B cell (primary cell): Measurements from ENCODE around the gene CCDC182. TPM values are rescaled to one million over a fixed set of nuclear protein-coding genes. Genes with fewer than 3 reads are reported as not detected.

Experiments
- ATAC-seq: fragments of 200-7000 bp; cut with Tn5 transposase; one replicate; pipeline ENCODE4 v1.10.0; 2021; ENCODE audit warnings: low read depth, mild to moderate bottlenecking, moderate number of reproducible peaks, moderate library complexity
- CTCF ChIA-PET: fragments of 350-600 bp; sonication (Branson Sonifier 250); formaldehyde crosslinking; loops from one replicate; lab custom pipeline; 2021; ENCODE audit warnings: antibody characterized with exemption, inconsistent platforms; lab: Charles Lee
- POLR2A ChIA-PET: fragments of 350-600 bp; sonication (Branson Sonifier 250); formaldehyde crosslinking; loops from one replicate; lab custom pipeline; 2021; ENCODE audit warnings: antibody characterized with exemption; lab: Charles Lee
- DNase-seq: peaks from one replicate; pipeline ENCODE4 v3.0.0; 2013
- H2AFZ ChIP-seq: 2 replicates; pipeline ENCODE4 v1.6.1; 2012; ENCODE audit warnings: mild to moderate bottlenecking, low read depth, low read length; ENCODE audit not compliant: insufficient read depth, poor library complexity, severe bottlenecking
- H3K27ac ChIP-seq, 2 donors: 1 replicate in 1 of 2; 2 replicates in 1 of 2; pipeline ENCODE4 v1.5.1; 2012 to 2013; ENCODE audit warnings: low read length in 2 of 2, mild to moderate bottlenecking in 2 of 2, moderate library complexity in 1 of 2
- H3K27me3 ChIP-seq, 4 experiments: fragments of 200-600 bp in 1 of 4; sonication (generic) in 1 of 4; replicated peaks in 1 of 4; 1 replicate in 2 of 4; 2 replicates in 2 of 4; pipeline versions ENCODE4 v1.6.1 to v1.7.0; 2013 to 2016; ENCODE audit warnings: low read length in 3 of 4, mild to moderate bottlenecking in 2 of 4, mixed read lengths in 1 of 4, moderate library complexity in 1 of 4; ENCODE audit not compliant: insufficient read depth in 4 of 4, control insufficient read depth in 3 of 4; ENCODE audit errors: control extremely low read depth in 1 of 4
- H3K36me3 ChIP-seq, 2 experiments: replicated peaks in 1 of 2; 1 replicate in 1 of 2; 2 replicates in 1 of 2; pipeline versions ENCODE4 v1.6.1 to v1.7.1; 2013; ENCODE audit warnings: low read length in 1 of 2; ENCODE audit not compliant: insufficient read depth in 2 of 2, control insufficient read depth in 1 of 2; ENCODE audit errors: control extremely low read depth in 1 of 2, extremely low read depth in 1 of 2
- H3K4me1 ChIP-seq, 2 donors: fragments of 200-600 bp in 1 of 2; sonication (generic) in 1 of 2; 1 replicate in 1 of 2; 2 replicates in 1 of 2; pipeline versions ENCODE4 v1.5.1 to v1.6.1; 2013 to 2017; ENCODE audit warnings: low read length in 2 of 2; ENCODE audit not compliant: control insufficient read depth in 2 of 2, insufficient read depth in 2 of 2
- H3K4me2 ChIP-seq: replicated peaks from 2 replicates; pipeline ENCODE3; 2012; ENCODE audit warnings: mild to moderate bottlenecking, low read depth, low read length; ENCODE audit not compliant: poor library complexity, severe bottlenecking
- H3K4me3 ChIP-seq, 5 experiments: fragments of 200-600 bp in 1 of 5; sonication (generic) in 1 of 5; 1 replicate in 3 of 5; 2 replicates in 2 of 5; pipeline versions ENCODE4 v1.5.1 to v1.7.0; 2011 to 2016; ENCODE audit warnings: low read length in 4 of 5, mild to moderate bottlenecking in 4 of 5, low read depth in 2 of 5, control low read depth in 1 of 5, moderate library complexity in 1 of 5; ENCODE audit not compliant: insufficient read depth in 1 of 5; ENCODE audit errors: control extremely low read depth in 1 of 5, extremely low read depth in 1 of 5
- H3K79me2 ChIP-seq: fragments of 200-600 bp; sonication (generic); one replicate; pipeline ENCODE4 v1.6.0; 2016; ENCODE audit warnings: low read length; ENCODE audit not compliant: control insufficient read depth, insufficient read depth
- H3K9ac ChIP-seq: fragments of 200-600 bp; sonication (generic); 2 replicates; pipeline ENCODE4 v1.6.1; 2017; ENCODE audit warnings: mild to moderate bottlenecking, low read length, moderate library complexity
- H3K9me3 ChIP-seq, 3 donors: one replicate each; pipeline versions ENCODE4 v1.6.1 to v1.7.1; 2013; ENCODE audit warnings: low read length in 2 of 3; ENCODE audit not compliant: control insufficient read depth in 2 of 3, insufficient read depth in 1 of 3; ENCODE audit errors: control extremely low read depth in 1 of 3
- H4K20me1 ChIP-seq: 2 replicates; pipeline ENCODE4 v1.6.0; 2012; ENCODE audit warnings: mild to moderate bottlenecking, low read length; ENCODE audit not compliant: insufficient read depth, control insufficient read depth, poor library complexity, severe bottlenecking
- H3K27ac Mint-ChIP-seq: one replicate; pipeline ENCODE4 v1.8.0; 2021; ENCODE audit warnings: mixed read lengths
- H3K27me3 Mint-ChIP-seq: one replicate; pipeline ENCODE4 v1.8.0; 2021; ENCODE audit warnings: mixed read lengths
- H3K4me1 Mint-ChIP-seq: one replicate; pipeline ENCODE4 v1.8.0; 2021; ENCODE audit warnings: mixed read lengths
- H3K4me3 Mint-ChIP-seq: one replicate; pipeline ENCODE4 v1.8.0; 2021; ENCODE audit warnings: mixed read lengths
- H3K9me3 Mint-ChIP-seq: one replicate; pipeline ENCODE4 v1.8.0; 2022; ENCODE audit warnings: mixed read lengths; ENCODE audit not compliant: insufficient read depth
- EZH2 ChIP-seq: IDR thresholded peaks from 2 replicates; pipeline ENCODE4 v1.6.1; 2012; ENCODE audit warnings: borderline replicate concordance, low read depth, mild to moderate bottlenecking, moderate library complexity, low read length; ENCODE audit not compliant: insufficient read depth, poor library complexity, severe bottlenecking
- WGBS: methylation state at CpG from one replicate; pipeline ENCODE4 v1.1.5; 2013; ENCODE audit warnings: missing lambda C conversion rate; ENCODE audit not compliant: insufficient coverage; 5-methylcytosine and 5-hydroxymethylcytosine counted together
- intact Hi-C: fragments of 100-400 bp; cut with micrococcal nuclease; formaldehyde crosslinking; loops from one replicate; pipeline ENCODE4 v1.10.0; 2022
- polyA plus RNA-seq: library from polyadenylated mRNA; depleted of rRNA; stranded (reverse); fragments of >200 nt; gene quantifications from 2 replicates; pipeline ENCODE4 v1.2.3, GENCODE V29; 2012
- total RNA-seq, 2 donors: library from RNA; stranded (reverse); fragments of 120-200 nt in 1 of 2; gene quantifications; 1 replicate in 1 of 2; 2 replicates in 1 of 2; pipeline versions ENCODE4 v1.2.3 to v1.2.4, GENCODE V29; 2013 to 2022
- TF ChIP-seq, protein P1 (sequence below): fragments of 200-600 bp; IDR thresholded peaks from one replicate; pipeline ENCODE4 v1.8.0; 2022; ENCODE audit warnings: antibody characterized with exemption, mild to moderate bottlenecking

CCDC182 gene
- total and polyA plus RNA-seq, 2 donors (not counting 1 experiment from before 2014, with no cell fraction given) = not detected

DNA sequence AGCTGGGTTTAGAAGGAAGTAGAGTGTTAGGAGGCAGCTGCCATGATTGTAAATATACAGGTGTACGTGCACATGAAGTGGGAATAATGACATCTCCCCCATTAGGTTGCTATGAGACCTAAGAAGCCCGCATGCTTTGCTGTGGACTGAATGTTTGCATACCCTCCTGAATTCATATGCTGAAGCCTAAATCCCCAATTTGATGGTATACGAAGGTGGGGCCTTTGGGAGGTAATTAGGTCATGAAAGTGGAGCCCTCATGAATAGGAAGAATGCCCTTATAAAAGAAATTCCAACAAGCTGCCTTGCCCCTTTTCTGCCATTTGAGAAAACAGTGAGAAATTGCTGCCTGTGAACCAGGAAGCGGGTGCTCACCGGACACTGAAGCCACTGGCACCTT is 44.0 kb downstream of the CCDC182 start:
- no peaks in the 10 kb centered on the region for H3K27me3 ChIP-seq
- ChIA-PET CTCF (interaction anchor here (1.0 kb wide), 1 partner anchor 29 kb away, joined by 3 read pairs; no protein-coding TSS in a partner anchor), POLR2A (no interaction called here)
- no peak overlapping the region for H2AFZ ChIP-seq
- WGBS = 100% methylated on average over 1 of the region's 5 CpGs
- Mint-ChIP-seq H3K4me1 (peaks cover 6% of the 10 kb centered on the region), H3K9me3 (no peaks in the 10 kb centered on the region), H3K4me3 (no peak overlapping the region), H3K27ac (no peak overlapping the region), H3K27me3 (no peaks in the 10 kb centered on the region)
- H3K27ac ChIP-seq = no peak overlapping the region
- DNase-seq (no peak), ATAC-seq (no peak)
- intact Hi-C loops = no loop called here
- no peaks in the 10 kb centered on the region for H3K36me3 ChIP-seq
- no peak overlapping the region for H3K4me3 ChIP-seq
- no peaks in the 10 kb centered on the region for H3K79me2 ChIP-seq
- no peak for TF ChIP-seq EZH2
- TF ChIP-seq, protein P1, sequence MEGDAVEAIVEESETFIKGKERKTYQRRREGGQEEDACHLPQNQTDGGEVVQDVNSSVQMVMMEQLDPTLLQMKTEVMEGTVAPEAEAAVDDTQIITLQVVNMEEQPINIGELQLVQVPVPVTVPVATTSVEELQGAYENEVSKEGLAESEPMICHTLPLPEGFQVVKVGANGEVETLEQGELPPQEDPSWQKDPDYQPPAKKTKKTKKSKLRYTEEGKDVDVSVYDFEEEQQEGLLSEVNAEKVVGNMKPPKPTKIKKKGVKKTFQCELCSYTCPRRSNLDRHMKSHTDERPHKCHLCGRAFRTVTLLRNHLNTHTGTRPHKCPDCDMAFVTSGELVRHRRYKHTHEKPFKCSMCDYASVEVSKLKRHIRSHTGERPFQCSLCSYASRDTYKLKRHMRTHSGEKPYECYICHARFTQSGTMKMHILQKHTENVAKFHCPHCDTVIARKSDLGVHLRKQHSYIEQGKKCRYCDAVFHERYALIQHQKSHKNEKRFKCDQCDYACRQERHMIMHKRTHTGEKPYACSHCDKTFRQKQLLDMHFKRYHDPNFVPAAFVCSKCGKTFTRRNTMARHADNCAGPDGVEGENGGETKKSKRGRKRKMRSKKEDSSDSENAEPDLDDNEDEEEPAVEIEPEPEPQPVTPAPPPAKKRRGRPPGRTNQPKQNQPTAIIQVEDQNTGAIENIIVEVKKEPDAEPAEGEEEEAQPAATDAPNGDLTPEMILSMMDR = no peak
- H3K9ac ChIP-seq = no peak overlapping the region
- H3K9me3 ChIP-seq = peaks cover 0 to under 1% (median 0%) of the 10 kb centered on the region in 3 donors
- no peak overlapping the region for H3K4me2 ChIP-seq
- H4K20me1 ChIP-seq = no peaks in the 10 kb centered on the region
- peaks cover 25 to 26% of the 10 kb centered on the region in 2 donors for H3K4me1 ChIP-seq

DNA sequence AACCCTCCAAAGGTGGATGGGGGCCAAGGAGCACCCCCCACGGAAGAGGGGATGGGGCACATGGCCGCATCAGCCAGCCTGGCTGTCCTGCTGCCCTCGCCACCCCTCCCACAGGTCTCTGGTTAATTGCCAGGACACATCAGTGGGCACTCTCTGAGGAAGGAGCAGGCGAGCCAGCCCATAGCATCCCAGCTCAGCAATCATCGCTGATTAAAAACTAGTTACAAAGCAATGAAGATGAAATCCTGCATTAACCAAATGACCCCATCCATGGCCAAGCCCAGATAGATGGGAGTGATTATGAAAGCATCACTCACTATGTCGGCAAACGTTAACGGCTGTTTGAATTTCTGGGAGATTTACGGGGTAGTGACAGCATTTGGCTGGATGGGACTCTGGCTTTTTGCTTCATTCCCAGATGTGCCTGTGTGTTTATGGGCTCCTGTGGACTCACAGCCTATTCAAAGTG is 45.3 kb downstream of the CCDC182 start:
- ChIA-PET CTCF (interaction anchor here (1.1 kb wide), 1 partner anchor 48 kb away, joined by 4 read pairs; no protein-coding TSS in a partner anchor), POLR2A (no interaction called here)
- no peaks in the 10 kb centered on the region for H3K79me2 ChIP-seq
- H3K27ac Mint-ChIP-seq = no peak overlapping the region
- intact Hi-C loops = no loop called here
- no peak for DNase-seq
- H3K9ac ChIP-seq = no peak overlapping the region
- no peaks in the 10 kb centered on the region for H3K27me3 ChIP-seq
- TF ChIP-seq EZH2 = no peak
- TF ChIP-seq, protein P1 = no peak
- H4K20me1 ChIP-seq = no peaks in the 10 kb centered on the region
- peaks cover 0 to 10% (median 0%) of the 10 kb centered on the region in 3 donors for H3K9me3 ChIP-seq
- H2AFZ ChIP-seq = no peak overlapping the region
- WGBS = 93% methylated on average over 3 of the region's 9 CpGs
- H3K9me3 Mint-ChIP-seq = no peaks in the 10 kb centered on the region
- no peaks in the 10 kb centered on the region for H3K27me3 Mint-ChIP-seq
- H3K36me3 ChIP-seq = no peaks in the 10 kb centered on the region
- H3K4me1 ChIP-seq = peaks cover 25 to 26% of the 10 kb centered on the region in 2 donors
- H3K4me3 Mint-ChIP-seq = no peak overlapping the region
- H3K4me1 Mint-ChIP-seq = peaks cover 8% of the 10 kb centered on the region
- H3K27ac ChIP-seq = no peak overlapping the region
- H3K4me2 ChIP-seq = no peak overlapping the region
- no peak overlapping the region for H3K4me3 ChIP-seq
- ATAC-seq = no peak
